Measurements from ENCODE around the gene AP3D1. TPM values are rescaled to one million over a fixed set of nuclear protein-coding genes. Genes with fewer than 3 reads are reported as not detected.

Gene AP3D1
- total and polyA plus RNA-seq, 2 donors (not counting 3 experiments of a cell fraction or from before 2014, with no cell fraction given), result 130 to 137 TPM

GRCh38 chr19:2072757-2073551 lies 78.4 kb downstream of the AP3D1 start:
- H3K27ac ChIP-seq (ENCODE audit: insufficient read depth, low read depth, low read length), result no peak overlapping the region
- DNase-seq (ENCODE audit: low read depth, low spot score) (no peak), FAIRE-seq (no peak)
- no peaks in the 10 kb centered on the region for H4K20me1 ChIP-seq (replicated peaks; ENCODE audit: control insufficient read depth, extremely low read depth, insufficient read depth, low read length)
- no peaks in the 10 kb centered on the region for H3K9me3 ChIP-seq (replicated peaks; ENCODE audit: control insufficient read depth, insufficient read depth, low read length)
- TF ChIP-seq, protein P1, sequence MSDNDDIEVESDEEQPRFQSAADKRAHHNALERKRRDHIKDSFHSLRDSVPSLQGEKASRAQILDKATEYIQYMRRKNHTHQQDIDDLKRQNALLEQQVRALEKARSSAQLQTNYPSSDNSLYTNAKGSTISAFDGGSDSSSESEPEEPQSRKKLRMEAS (IDR thresholded peaks at IDR 0.05; ENCODE audit: insufficient read depth, insufficient read length), result no peak
- TF ChIP-seq GATA2 (IDR thresholded peaks at IDR 0.05; ENCODE audit: insufficient read depth, insufficient read length, low read depth, low read length), result no peak
- no peak for TF ChIP-seq MYC (IDR thresholded peaks at IDR 0.05; ENCODE audit: low read depth, low read length)
- no peaks in the 10 kb centered on the region for H3K4me1 ChIP-seq (ENCODE audit: control insufficient read depth, extremely low read depth, insufficient read depth, low read length)
- H3K9me1 ChIP-seq (replicated peaks; ENCODE audit: control insufficient read depth, extremely low read depth, insufficient read depth, low read length), result no peaks in the 10 kb centered on the region
- dilution Hi-C loops (cut with MboI; ENCODE audit: extremely low pct_ligation_motif_present, low sequenced_read_pairs) (no loop called here), intact Hi-C loops (cut with micrococcal nuclease) (no loop called here)
- POLR2A ChIA-PET, result no interaction called here
- peaks cover 2 to 34% of the 10 kb centered on the region in 2 experiments for H3K36me3 ChIP-seq (ENCODE audit: control insufficient read depth in 2 of 2, extremely low read depth in 1 of 2, insufficient read depth in 2 of 2, low read length in 2 of 2)
- no peaks in the 10 kb centered on the region for H3K27me3 ChIP-seq (ENCODE audit: control insufficient read depth in 2 of 2, insufficient read depth in 2 of 2, low read length in 2 of 2)
- H3K79me2 ChIP-seq (ENCODE audit: control insufficient read depth, insufficient read depth, low read length), result no peaks in the 10 kb centered on the region
- no peak overlapping the region for H2AFZ ChIP-seq (ENCODE audit: low read depth, low read length)
- no peak overlapping the region for H3K4me3 ChIP-seq (replicated peaks in 1 of 3; ENCODE audit: insufficient read depth in 1 of 3, low read depth in 1 of 3, low read length in 3 of 3)
- CTCF ChIA-PET, result interaction anchor here (1.1 kb wide), 1 partner anchor 10 kb away, joined by 4 read pairs; no protein-coding TSS in a partner anchor
- no TSS peak for BruUV-seq (replicated peaks)
- H3K9ac ChIP-seq (replicated peaks; ENCODE audit: extremely low read depth, insufficient read depth, low read length), result no peak overlapping the region
- H3K4me2 ChIP-seq (ENCODE audit: insufficient read depth, low read length), result no peak overlapping the region

- Histone ChIP-seq H3K9ac (replicated peaks; ENCODE audit: extremely low read depth, insufficient read depth, low read length) (no peak overlapping the region), H3K9me3 (replicated peaks; ENCODE audit: control insufficient read depth, insufficient read depth, low read length) (no peaks in the 10 kb centered on the region), H3K4me2 (ENCODE audit: insufficient read depth, low read length) (no peak overlapping the region), H4K20me1 (replicated peaks; ENCODE audit: control insufficient read depth, extremely low read depth, insufficient read depth, low read length) (no peaks in the 10 kb centered on the region), H3K27me3 (ENCODE audit: control insufficient read depth in 2 of 2, insufficient read depth in 2 of 2, low read length in 2 of 2) (no peaks in the 10 kb centered on the region), H3K79me2 (ENCODE audit: control insufficient read depth, insufficient read depth, low read length) (no peaks in the 10 kb centered on the region), H3K36me3 (ENCODE audit: control insufficient read depth in 2 of 2, extremely low read depth in 1 of 2, insufficient read depth in 2 of 2, low read length in 2 of 2) (peaks cover 0 to 21% of the 10 kb centered on the region in 2 experiments), H2AFZ (ENCODE audit: low read depth, low read length) (no peak overlapping the region), H3K27ac (ENCODE audit: insufficient read depth, low read depth, low read length) (no peak overlapping the region), H3K9me1 (replicated peaks; ENCODE audit: control insufficient read depth, extremely low read depth, insufficient read depth, low read length) (no peaks in the 10 kb centered on the region), H3K4me1 (ENCODE audit: control insufficient read depth, extremely low read depth, insufficient read depth, low read length) (no peaks in the 10 kb centered on the region), H3K4me3 (replicated peaks in 1 of 3; ENCODE audit: insufficient read depth in 1 of 3, low read depth in 1 of 3, low read length in 3 of 3) (no peak overlapping the region)
- ChIA-PET POLR2A (interaction anchor here (0.7 kb wide), 1 partner anchor 717 kb away, joined by 3 read pairs; no protein-coding TSS in a partner anchor), CTCF (interaction anchor here (0.6 to 1.5 kb wide), 5 partner anchors 9 to 125 kb away, joined by 3 to 7 read pairs (median 4); no protein-coding TSS in a partner anchor)
- TF ChIP-seq FOS (IDR thresholded peaks at IDR 0.05; ENCODE audit: borderline replicate concordance, insufficient read depth, low read length) (no peak), JUN (IDR thresholded peaks at IDR 0.05; ENCODE audit: borderline replicate concordance, insufficient read depth, insufficient read length, low read depth) (no peak), POLR2AphosphoS5 (IDR thresholded peaks at IDR 0.05; ENCODE audit: insufficient read depth, low read depth, low read length) (no peak), GATA2 (IDR thresholded peaks at IDR 0.05; ENCODE audit: insufficient read depth, insufficient read length, low read depth, low read length) (no peak)
- TF ChIP-seq, protein P2, sequence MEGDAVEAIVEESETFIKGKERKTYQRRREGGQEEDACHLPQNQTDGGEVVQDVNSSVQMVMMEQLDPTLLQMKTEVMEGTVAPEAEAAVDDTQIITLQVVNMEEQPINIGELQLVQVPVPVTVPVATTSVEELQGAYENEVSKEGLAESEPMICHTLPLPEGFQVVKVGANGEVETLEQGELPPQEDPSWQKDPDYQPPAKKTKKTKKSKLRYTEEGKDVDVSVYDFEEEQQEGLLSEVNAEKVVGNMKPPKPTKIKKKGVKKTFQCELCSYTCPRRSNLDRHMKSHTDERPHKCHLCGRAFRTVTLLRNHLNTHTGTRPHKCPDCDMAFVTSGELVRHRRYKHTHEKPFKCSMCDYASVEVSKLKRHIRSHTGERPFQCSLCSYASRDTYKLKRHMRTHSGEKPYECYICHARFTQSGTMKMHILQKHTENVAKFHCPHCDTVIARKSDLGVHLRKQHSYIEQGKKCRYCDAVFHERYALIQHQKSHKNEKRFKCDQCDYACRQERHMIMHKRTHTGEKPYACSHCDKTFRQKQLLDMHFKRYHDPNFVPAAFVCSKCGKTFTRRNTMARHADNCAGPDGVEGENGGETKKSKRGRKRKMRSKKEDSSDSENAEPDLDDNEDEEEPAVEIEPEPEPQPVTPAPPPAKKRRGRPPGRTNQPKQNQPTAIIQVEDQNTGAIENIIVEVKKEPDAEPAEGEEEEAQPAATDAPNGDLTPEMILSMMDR (IDR thresholded peaks at IDR 0.05; ENCODE audit: extremely low read depth in 1 of 2, insufficient read depth in 1 of 2, low read depth in 1 of 2, low read length in 2 of 2), result no peak
- intact Hi-C loops (cut with micrococcal nuclease), result no loop called here
- BruUV-seq (replicated peaks), result TSS peak; percentile 62
- dilution Hi-C loops (cut with MboI; ENCODE audit: extremely low pct_ligation_motif_present, low sequenced_read_pairs), result no loop called here
- FAIRE-seq, result no peak
- no peak for DNase-seq (ENCODE audit: low read depth, low spot score)
Observed at GRCh38 chr19:2070986-2071673, 80.2 kb downstream of the AP3D1 start.

Measured in endothelial cell of umbilical vein (primary cell).